ENCODE measurements around the gene SYF2. TPM values are rescaled to one million over a fixed set of nuclear protein-coding genes. Genes with fewer than 3 reads are reported as not detected.

Gene SYF2
- polyA plus RNA-seq, 1 of the 3 experiments (the other 2 are of a cell fraction), result 31.1 TPM

DNA sequence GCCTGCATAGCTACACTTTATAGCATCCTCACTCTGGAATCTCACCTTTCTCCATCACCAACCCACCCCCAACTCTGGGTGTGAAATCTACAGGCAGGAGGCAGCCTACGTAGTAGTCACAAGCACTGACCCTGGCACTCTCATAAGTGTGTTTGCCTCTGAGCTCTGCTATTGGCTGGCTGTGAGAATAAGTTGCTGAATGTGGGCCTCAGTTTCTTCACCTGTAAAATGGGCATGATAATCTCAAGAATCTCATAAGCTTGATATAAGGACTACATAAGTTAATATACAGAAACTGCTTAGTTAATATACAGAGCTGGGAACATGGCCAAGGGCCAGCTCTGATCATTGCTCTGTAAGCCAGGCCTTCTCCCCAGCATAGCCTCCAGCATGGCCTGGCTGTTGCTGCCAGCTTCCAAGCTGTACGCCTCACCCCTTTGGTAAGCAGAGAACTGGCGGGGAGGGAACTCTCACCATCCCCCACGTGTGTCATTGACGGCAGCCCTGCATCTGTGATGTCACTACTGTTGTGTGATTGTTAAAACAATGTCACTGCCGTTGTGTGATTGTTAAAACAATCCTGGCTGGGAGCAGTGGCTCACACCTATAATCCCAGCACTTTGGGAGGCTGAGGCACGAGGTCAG is 53.3 kb downstream of the SYF2 start (continued):
- TF ChIP-seq SMC3 (IDR thresholded peaks at IDR 0.05; ENCODE audit: low read depth, low read length) (no peak), FOXM1 (IDR thresholded peaks at IDR 0.05; ENCODE audit: low read depth) (no peak), GATA2 (CRISPR knock-in tag; IDR thresholded peaks at IDR 0.05) (no peak)

DNA sequence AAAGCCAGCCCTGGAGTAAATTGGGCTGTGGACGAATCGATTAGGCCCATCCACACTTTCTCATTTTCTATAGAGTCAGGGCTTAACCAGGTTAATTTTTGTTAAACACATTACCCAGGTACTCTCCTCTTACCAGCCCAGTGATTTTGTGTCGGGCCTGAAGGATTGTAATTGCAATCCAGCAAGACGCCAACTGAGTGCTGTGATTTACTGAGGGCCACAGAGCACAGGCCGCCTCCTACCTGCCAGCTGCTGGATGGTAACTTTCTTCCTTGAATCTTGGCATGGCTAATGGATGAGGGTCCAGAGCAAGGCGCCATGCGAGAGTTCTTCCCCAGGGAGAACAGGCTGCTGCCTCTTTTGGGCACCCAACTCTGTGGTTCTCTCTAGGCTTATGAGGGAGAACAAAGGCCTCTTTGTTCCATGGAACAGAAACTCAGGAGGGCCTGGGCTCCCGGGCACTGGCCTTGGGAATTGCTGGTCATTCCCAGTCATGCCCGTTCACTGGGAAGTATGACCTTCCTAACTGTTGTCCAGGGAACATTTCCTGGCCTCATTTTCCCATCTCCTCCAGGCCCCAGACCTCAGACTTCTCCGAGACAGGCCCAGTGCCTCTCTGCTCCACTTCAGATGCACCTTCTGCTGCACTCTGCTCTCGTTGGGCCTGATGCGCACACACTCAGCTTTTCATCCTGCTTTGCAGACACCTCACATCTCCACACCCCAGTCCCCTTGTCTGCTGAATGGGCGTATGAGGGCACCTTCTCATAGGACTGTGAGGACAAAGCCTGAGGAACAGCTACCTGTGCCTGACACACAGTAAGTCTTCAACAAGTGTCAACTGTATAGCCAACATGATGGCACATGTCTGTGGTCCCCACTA is 57.3 kb downstream of the SYF2 start:
- 49% methylated on average over 8 of the region's 13 CpGs for WGBS (ENCODE audit: low lambda C conversion rate)
- Histone ChIP-seq H3K9me2 (no peaks in the 10 kb centered on the region), H2AFZ (ENCODE audit: low read depth) (no peak overlapping the region), H3K4me1 (ENCODE audit: control insufficient read depth in 1 of 2, insufficient read depth in 2 of 2, low read depth in 1 of 2, low read length in 1 of 2) (no peaks in the 10 kb centered on the region), H3K36me3 (replicated peaks in 1 of 2; ENCODE audit: control insufficient read depth in 1 of 2, insufficient read depth in 2 of 2, low read length in 1 of 2) (no peaks in the 10 kb centered on the region), H3K4me3 (ENCODE audit: low read depth in 2 of 2, low read length in 1 of 2) (no peak overlapping the region), H3K27ac (ENCODE audit: low read depth in 2 of 2, low read length in 1 of 2) (no peak overlapping the region), H3F3A (replicated peaks; ENCODE audit: insufficient read depth) (no peaks in the 10 kb centered on the region), H3K4me2 (no peak overlapping the region), H3K27me3 (ENCODE audit: insufficient read depth) (no peaks in the 10 kb centered on the region), H4K20me1 (ENCODE audit: insufficient read depth) (no peaks in the 10 kb centered on the region), H3K9ac (no peak overlapping the region), H3K79me2 (ENCODE audit: insufficient read depth) (no peaks in the 10 kb centered on the region), H3K9me3 (no peaks in the 10 kb centered on the region)
- no peak for TF ChIP-seq ELF1 (IDR thresholded peaks at IDR 0.05)
- TF ChIP-seq, protein P1, sequence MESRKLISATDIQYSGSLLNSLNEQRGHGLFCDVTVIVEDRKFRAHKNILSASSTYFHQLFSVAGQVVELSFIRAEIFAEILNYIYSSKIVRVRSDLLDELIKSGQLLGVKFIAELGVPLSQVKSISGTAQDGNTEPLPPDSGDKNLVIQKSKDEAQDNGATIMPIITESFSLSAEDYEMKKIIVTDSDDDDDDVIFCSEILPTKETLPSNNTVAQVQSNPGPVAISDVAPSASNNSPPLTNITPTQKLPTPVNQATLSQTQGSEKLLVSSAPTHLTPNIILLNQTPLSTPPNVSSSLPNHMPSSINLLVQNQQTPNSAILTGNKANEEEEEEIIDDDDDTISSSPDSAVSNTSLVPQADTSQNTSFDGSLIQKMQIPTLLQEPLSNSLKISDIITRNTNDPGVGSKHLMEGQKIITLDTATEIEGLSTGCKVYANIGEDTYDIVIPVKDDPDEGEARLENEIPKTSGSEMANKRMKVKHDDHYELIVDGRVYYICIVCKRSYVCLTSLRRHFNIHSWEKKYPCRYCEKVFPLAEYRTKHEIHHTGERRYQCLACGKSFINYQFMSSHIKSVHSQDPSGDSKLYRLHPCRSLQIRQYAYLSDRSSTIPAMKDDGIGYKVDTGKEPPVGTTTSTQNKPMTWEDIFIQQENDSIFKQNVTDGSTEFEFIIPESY (IDR thresholded peaks at IDR 0.05; ENCODE audit: borderline replicate concordance, low read depth), result no peak
- no peak for TF ChIP-seq EP300 (IDR thresholded peaks at IDR 0.05; ENCODE audit: borderline replicate concordance in 1 of 2, low read depth in 1 of 2, low read length in 1 of 2)
- TF ChIP-seq SMC3 (IDR thresholded peaks at IDR 0.05; ENCODE audit: low read depth, low read length), result no peak
- TF ChIP-seq, protein P2, sequence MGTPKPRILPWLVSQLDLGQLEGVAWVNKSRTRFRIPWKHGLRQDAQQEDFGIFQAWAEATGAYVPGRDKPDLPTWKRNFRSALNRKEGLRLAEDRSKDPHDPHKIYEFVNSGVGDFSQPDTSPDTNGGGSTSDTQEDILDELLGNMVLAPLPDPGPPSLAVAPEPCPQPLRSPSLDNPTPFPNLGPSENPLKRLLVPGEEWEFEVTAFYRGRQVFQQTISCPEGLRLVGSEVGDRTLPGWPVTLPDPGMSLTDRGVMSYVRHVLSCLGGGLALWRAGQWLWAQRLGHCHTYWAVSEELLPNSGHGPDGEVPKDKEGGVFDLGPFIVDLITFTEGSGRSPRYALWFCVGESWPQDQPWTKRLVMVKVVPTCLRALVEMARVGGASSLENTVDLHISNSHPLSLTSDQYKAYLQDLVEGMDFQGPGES (IDR thresholded peaks at IDR 0.05; ENCODE audit: low read depth, low read length), result no peak
- no peak for TF ChIP-seq TAF1 (IDR thresholded peaks at IDR 0.05; ENCODE audit: borderline replicate concordance, low read depth, low read length)
- TF ChIP-seq TCF12 (IDR thresholded peaks at IDR 0.05), result no peak
- no peak for TF ChIP-seq FOXM1 (IDR thresholded peaks at IDR 0.05; ENCODE audit: low read depth)
- ChIA-PET CTCF (no interaction called here), POLR2A (no interaction called here)
- DNase-seq, result no peak

DNA sequence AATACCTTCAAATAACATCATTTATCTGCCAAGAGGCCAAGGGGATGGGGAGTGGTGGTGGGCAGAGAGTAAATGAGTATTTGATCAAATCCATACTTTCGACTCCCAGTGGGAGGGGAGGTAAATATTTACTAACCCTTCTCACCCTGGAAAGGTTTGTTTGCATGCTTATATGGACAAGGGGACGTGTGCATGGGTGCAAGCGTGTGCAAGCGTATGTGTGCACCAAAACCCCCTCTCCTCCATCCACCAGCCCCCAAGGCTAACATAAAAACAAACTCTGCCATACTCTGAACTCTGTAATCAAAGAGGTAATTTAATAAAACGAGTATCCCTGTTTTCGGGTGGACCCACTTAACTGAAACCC is 58.0 kb downstream of the SYF2 start:
- ChIA-PET CTCF (interaction anchor here (0.7 kb wide), 1 partner anchor 20 kb away, joined by 3 read pairs; no protein-coding TSS in a partner anchor), POLR2A (no interaction called here)
- H3K36me3 ChIP-seq (replicated peaks in 1 of 2; ENCODE audit: control insufficient read depth in 1 of 2, insufficient read depth in 2 of 2, low read length in 1 of 2), result no peaks in the 10 kb centered on the region
- H3K9me3 ChIP-seq, result no peaks in the 10 kb centered on the region
- H3K4me2 ChIP-seq, result no peak overlapping the region
- H3K4me1 ChIP-seq (ENCODE audit: control insufficient read depth in 1 of 2, insufficient read depth in 2 of 2, low read depth in 1 of 2, low read length in 1 of 2), result no peaks in the 10 kb centered on the region
- 50% methylated on average over 6 of the region's 6 CpGs for WGBS (ENCODE audit: low lambda C conversion rate)
- H3F3A ChIP-seq (replicated peaks; ENCODE audit: insufficient read depth), result no peaks in the 10 kb centered on the region
- no peaks in the 10 kb centered on the region for H3K79me2 ChIP-seq (ENCODE audit: insufficient read depth)
- H3K9me2 ChIP-seq, result no peaks in the 10 kb centered on the region
- no peak for DNase-seq
- no peaks in the 10 kb centered on the region for H3K27me3 ChIP-seq (ENCODE audit: insufficient read depth)
- H2AFZ ChIP-seq (ENCODE audit: low read depth), result no peak overlapping the region
- no peak overlapping the region for H3K27ac ChIP-seq (ENCODE audit: low read depth in 2 of 2, low read length in 1 of 2)
- TF ChIP-seq, protein P2 (IDR thresholded peaks at IDR 0.05; ENCODE audit: low read depth, low read length), result no peak
- no peak for TF ChIP-seq SMC3 (IDR thresholded peaks at IDR 0.05; ENCODE audit: low read depth, low read length)
- TF ChIP-seq MXI1 (IDR thresholded peaks at IDR 0.05; ENCODE audit: low read depth, low read length), result no peak
- TF ChIP-seq, protein P3, sequence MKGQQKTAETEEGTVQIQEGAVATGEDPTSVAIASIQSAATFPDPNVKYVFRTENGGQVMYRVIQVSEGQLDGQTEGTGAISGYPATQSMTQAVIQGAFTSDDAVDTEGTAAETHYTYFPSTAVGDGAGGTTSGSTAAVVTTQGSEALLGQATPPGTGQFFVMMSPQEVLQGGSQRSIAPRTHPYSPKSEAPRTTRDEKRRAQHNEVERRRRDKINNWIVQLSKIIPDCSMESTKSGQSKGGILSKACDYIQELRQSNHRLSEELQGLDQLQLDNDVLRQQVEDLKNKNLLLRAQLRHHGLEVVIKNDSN (IDR thresholded peaks at IDR 0.05; ENCODE audit: borderline replicate concordance, low read depth), result no peak
- no peak for TF ChIP-seq TAF1 (IDR thresholded peaks at IDR 0.05; ENCODE audit: borderline replicate concordance, low read depth, low read length)
- H3K9ac ChIP-seq, result no peak overlapping the region
- H4K20me1 ChIP-seq (ENCODE audit: insufficient read depth), result no peaks in the 10 kb centered on the region
- H3K4me3 ChIP-seq (ENCODE audit: low read depth in 2 of 2, low read length in 1 of 2), result no peak overlapping the region
